Measurements from ENCODE around the gene LKAAEAR1.

- TF ChIP-seq CTCF (IDR thresholded peaks at IDR 0.05) (no peak), POLR2A (IDR thresholded peaks at IDR 0.05) (no peak)
Observed at GRCh38 chr20:64093013-64093503, 8.9 kb upstream of the LKAAEAR1 start.

All from body of pancreas (tissue), 4 donors.